HUDEP-2 (cell line): ENCODE data around the gene APEH.

Source experiments
- DNase-seq, 76 experiments: peaks; one replicate each; lab custom pipeline; 2025; ENCODE audit not compliant: unreplicated experiment in 76 of 76; lab: John Stamatoyannopoulos, UW

Gene APEH

DNA sequence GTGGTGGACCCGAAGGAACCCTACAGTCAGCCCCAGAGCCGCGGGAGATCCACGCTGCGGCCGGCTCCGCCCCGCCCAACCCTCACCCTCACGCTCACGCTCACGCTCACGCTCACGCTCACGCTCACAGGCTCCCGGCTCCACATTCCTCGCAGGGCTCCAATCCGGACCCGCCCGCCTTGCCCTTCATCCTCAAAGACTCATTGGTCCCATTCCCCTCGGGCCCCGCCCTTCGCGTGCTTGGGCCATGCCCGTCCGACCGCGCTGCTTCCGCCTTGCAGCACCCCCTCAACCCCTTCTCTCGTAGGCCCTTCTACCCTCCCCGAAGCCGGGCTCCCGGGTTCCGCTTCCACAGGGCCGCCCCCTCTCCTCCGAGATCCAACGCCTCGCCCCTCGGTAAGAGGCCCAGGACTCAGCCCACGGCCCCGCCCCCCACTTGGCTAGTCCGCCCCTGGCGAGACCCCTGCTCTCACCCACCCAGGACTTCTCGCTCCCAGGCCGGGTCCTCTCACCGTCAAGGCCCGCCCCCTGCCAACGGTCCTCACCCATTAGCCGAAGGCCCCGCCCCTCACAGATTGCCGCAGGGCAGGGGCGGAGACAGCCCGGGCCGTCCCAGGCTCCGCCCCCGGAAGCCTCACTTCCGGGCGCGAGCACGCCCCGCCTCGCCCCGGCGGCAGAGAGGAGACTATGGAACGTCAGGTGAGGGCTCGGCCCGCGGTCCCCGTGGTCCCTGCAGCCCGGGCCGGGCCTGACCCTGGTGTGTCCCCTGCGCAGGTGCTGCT is at the start of gene APEH:
APEH (plus strand) TSS at position 637 of the 782 bp plus-strand sequence; CDS start at position 688, 51 bp downstream.
- DNase-seq = no peak

- DNase-seq = no peak
Measured at GRCh38 chr3:49625071-49625470, 49.1 kb upstream of the APEH start.

GRCh38 chr3:49626101-49626581 is 48.0 kb upstream of the APEH start:
- no peak for DNase-seq

GRCh38 chr3:49626796-49627195 is 47.4 kb upstream of the APEH start:
- no peak for DNase-seq

DNA sequence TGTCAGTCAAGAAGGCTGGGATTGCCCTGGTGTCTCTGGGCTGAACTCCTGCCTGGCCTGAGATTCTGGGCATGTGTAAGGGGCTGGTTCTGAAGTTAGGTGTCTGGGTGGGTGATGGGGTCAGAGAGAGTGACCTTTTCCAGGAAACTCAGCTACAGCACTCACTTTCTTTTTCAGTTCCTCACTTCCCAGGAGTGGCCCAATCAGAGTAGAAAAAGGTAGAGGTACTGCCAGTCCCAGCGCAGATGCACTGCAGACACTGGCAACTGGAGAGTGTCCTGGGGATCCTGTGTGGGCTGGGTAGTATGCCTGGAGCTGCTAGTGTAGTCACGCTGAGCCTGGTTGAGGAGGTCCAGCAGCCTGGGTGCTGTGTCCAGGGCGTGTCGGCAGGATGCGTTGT is 46.5 kb upstream of the APEH start:
- DNase-seq = no peak

DNA sequence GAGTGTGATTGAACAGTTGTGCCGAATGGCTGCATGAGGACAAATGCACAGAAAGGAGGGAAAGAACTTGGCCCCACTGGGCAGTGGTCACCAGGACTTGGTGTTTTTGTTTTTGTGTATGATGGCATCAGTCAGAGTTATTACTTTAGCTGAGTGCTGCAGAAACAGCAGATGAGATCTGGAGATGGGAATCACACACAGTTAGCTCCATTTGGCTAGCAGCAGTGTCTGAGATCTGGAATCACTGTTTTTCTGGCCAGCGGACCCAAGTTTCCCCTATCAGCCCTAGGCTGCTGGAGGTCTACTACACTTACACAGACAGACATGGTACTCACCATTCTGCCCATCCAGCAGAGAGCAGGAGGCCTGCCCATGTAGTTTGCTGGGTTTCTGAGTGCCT is 45.9 kb upstream of the APEH start:
- no peak for DNase-seq

- no peak for DNase-seq
Measured at GRCh38 chr3:49629451-49629850, 44.7 kb upstream of the APEH start.

GRCh38 chr3:49629866-49630265 is 44.3 kb upstream of the APEH start:
- DNase-seq = no peak

DNA sequence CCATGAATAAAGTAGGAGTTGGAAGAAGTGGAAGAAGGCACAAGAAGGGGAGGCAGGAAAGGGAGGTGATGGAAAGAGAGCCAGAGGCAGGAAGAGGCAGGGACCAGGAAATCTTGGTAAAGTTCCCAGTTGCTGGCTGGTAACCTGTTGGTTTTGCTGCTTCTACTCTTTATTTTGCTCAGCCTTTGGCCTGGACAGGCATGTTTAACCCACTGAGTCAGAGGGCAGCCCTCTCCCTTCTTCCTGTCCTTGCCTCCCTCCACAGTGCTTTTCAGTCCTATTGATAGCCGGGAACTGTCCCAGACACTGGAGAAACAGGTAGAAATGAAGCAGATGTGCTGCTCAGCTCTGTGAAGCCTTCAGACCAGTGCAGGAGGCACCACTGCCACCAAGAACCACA is 43.4 kb upstream of the APEH start:
- DNase-seq = no peak

GRCh38 chr3:49634736-49635135 is 39.4 kb upstream of the APEH start:
- DNase-seq = no peak

DNA sequence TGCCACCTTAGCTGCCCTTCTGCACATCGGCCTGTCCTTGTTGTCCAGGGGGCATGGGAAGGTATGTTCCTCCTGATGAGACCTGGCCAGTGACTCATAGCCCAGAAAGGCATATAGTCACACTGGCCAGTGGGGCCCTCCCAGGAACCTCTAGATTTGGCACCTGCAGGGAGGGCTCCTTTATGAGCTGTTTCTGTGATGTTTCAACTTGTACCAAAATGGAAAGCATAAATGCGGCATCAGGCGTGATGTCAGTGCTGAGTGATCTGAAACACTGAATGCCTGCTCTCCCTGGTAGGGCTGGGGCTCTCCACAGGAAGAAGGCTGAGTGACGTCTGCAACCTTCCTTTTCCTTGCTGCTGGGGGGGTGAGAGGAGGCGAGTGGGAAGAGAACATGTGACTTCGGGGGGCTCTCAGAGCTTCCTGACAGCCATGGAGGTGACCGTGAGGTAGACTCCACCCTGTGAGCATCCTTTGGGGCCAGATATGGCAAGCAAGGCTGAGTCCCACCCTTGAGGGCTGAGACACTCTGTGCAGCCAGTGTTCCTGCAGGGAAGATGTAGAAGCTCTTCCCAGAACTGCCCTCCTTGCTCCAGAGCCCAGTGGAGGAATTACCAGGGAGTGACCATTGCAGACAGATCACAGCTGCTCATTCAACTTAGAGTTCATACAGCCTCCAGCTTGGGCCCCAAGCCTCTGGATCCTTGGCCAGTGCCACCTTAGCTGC is 37.1 kb upstream of the APEH start:
- no peak for DNase-seq

DNA sequence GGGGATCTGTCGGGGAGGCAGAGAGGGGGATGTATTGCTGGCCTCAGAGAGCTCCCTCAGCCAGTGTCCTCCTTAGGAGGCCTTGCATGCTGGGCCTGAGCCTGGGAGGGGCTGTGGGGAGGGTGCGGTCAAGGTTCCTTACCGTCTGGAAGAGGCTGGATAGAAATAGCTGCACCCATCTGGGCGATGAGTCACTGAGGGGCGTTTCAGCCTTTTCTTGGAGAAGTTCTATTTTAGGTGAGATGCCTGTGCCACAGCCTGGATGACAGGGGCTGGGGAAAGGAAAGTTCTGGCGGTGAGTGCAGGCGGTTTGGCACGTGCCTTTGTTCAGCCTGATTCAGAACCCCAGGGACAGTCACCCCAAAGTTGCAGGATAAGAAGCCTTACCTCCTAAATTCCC is 35.7 kb upstream of the APEH start:
- peak in 28 of 76 experiments; percentile 4 to 49 (median 17) for DNase-seq

DNA sequence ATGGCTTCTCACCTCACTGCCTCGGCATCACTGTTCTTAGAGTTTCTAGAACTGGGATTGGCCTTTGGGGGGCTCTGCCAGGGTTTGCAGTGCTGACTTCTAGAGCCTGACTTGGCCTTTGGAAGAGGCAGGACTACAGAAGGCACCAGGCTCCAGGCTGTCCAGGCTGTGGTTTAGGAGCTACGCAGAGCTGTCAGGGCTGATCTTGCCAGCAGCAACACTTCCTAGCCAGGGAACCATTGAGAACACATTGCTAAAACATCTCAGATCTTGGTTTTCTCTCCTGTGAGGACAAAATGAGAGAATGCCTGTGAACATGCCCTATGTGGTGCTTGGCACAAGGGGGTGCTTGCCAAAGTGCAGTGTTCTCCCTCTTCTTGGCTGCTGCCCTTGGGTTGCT is 34.6 kb upstream of the APEH start:
- no peak for DNase-seq

DNA sequence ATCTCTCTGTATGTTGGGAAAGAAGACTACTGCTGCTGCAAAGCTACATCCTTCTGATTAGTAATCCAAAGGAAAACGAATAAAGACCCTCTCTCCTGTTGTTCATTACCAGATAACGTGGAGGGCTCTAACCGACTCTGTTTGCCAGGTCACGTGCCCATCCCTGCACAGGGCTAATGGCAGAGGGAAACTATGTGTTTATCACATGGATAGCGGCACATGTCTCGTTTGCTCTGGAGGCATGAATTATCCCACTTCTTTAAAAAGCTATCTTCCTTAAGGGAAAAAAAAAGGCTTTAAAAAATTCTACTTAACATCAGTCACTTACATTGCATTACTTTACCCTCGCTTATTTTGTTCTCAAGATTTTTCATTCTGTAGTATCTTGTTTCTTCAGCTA is 32.9 kb upstream of the APEH start:
- DNase-seq = no peak

DNA sequence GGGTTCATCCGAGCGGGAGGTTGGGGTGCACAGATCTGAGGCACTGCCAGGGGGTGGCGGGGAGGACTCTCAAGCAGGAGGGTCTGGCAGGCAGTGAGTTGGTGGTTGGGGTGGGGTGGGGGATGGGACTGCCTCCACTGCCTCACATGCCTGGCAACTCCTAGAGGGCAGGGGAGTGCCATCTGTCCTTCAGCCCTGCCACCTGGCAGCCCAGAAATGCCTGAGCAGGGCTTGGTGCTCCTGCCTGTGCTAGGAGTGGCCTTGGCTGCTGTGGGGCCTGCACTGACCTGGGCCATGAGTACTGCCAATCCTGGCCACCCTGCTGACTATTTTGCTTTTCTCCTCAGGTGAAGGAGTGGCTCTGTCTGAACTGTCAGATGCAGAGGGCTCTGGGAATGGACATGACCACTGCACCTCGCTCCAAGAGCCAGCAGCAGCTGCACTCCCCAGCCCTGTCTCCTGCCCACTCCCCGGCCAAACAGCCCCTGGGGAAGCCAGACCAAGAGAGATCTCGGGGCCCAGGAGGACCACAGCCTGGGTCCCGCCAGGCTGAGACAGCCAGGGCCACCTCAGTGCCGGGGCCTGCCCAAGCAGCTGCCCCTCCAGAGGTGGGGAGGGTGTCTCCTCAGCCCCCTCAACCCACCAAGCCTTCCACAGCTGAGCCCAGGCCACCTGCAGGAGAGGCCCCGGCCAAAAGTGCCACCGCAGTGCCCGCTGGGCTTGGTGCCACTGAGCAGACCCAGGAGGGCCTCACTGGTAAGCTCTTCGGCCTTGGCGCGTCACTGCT is 32.0 kb upstream of the APEH start:
- no peak for DNase-seq

GRCh38 chr3:49642708-49643145 is 31.4 kb upstream of the APEH start:
- DNase-seq = no peak

DNA sequence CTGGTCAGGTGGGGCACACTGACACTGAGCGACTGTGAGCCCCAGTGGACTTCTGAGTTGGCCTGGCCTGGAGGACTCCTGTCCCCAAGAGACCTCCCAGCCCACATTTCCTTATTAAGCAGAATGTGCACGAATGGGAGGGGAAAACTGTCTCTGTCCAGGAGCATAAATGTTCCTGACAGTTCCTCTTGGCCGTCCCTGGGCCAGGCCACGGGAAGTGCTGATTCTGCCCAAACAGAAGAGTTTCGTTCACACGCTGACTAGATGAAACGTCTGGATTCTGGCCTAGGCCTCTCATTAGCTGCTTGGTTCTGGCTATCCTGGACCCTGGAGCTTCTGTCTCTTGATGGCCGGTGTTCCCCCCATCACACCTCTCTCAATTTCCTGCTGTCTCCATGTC is 29.5 kb upstream of the APEH start:
- no peak for DNase-seq

DNA sequence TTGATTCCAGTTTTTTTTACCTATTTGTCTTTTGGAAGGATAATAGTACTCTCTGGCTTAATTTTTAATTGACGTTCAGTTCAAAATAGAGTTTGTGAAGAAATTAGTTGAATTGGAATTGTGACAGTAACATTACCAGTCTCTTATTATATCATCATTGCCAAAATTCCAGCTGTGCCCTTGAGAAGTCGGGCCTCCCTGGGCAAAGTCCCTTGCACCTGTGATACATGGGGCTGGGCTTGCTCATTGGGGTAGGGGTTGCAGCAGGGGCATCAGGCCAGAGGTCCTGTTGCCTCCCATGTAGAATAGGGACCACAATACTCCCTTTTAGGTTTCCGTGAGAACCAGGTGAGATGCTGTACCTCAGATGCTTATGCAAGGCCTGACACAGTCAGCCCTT is 27.9 kb upstream of the APEH start:
- no peak for DNase-seq

DNA sequence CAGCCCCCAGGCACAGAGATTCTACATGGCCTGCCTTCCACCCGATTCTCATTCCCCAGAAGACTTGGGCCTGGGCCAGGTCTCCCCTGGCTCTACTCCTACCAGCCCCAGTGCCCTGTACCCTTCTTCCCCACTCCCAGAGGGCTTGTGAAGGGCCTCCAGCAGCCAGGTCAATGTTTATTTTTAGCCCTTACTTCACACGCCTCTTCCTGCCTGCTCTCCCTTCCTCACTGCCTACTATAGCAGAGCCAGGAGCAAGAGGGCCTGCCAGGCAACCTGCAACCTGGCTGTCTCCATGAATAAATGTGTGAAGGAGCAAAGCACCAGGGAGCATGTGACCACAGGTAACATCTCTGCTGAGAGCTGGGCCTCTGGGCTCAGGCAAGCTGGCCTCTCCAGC is 26.4 kb upstream of the APEH start:
- DNase-seq = no peak

DNA sequence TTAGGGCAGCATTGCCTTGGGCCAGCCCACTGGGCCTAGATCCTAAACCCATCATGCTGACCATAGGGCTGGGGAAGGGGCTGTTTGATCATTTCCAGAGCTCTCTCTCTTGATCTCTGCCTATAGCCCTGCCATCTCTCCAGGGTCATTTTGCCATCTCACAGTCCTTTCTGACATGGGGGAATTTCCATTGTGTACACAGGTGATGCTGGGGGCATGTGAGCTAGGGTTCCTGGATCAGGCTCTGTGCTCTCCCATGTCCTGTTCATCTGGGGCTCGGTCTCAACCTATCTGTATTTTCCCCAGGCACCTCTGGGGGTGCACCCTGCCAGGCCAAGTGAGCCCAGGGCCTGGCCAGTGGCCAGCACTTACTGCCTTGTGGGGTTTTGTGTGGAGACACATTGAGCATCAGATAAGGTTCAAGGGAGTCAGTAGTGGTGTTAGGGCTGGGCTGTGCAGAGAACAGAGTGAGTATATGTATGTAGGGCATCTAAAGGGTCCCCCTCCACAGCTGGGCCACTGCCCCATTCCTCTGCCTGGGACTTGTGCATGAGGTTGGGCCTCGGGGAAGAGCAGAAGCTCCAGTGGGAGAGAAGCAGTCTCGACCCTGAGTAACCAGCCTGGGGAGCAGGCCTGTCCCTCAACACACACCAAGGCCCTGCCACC is 25.7 kb upstream of the APEH start:
- peak in 71 of 76 experiments; percentile 17 to 76 (median 51) for DNase-seq

GRCh38 chr3:49649576-49649975 is 24.6 kb upstream of the APEH start:
- DNase-seq = no peak
